Measurements from ENCODE around the gene GPRASP3.
"Not testable (repeated sequence)": the region's sequence is repeated elsewhere in the genome, so short reads cannot be mapped to it uniquely, and the experiment has no call there.

GPRASP3 gene

GRCh38 chrX:102712216-102712966, 8.2 kb upstream of the GPRASP3 start, which contains the start of gene GPRASP2:
TSS of gene GPRASP2 (plus strand) at chrX:102712448. CDS start at chrX:102714870, 2,422 bp downstream.
- Histone ChIP-seq H3K36me3 (ENCODE audit: control insufficient read depth in 5 of 5, insufficient read depth in 5 of 5, low read length in 5 of 5) (no peaks in the 10 kb centered on the region), H3K4me1 (ENCODE audit: control insufficient read depth in 5 of 5, insufficient read depth in 5 of 5, low read length in 5 of 5) (peaks cover 0 to 10% (median 0%) of the 10 kb centered on the region in 5 donors), H3K9ac (ENCODE audit: low read length in 5 of 5) (peak within 1 kb of the TSS in 4 of 5 donors; percentile 44 to 77 (median 72)), H3K4me3 (ENCODE audit: low read depth in 1 of 5, low read length in 5 of 5) (peak within 1 kb of the TSS; percentile 67 to 87 (median 78)), H3K27me3 (ENCODE audit: control insufficient read depth in 5 of 5, insufficient read depth in 4 of 5, low read length in 5 of 5) (peaks cover 0 to 5% (median 3%) of the 10 kb centered on the region in 5 donors), H3K27ac (ENCODE audit: low read depth, low read length) (peak within 1 kb of the TSS; percentile 74), H3K9me3 (ENCODE audit: control insufficient read depth in 5 of 5, low read length in 5 of 5) (no peaks in the 10 kb centered on the region)

- Histone ChIP-seq H3K9ac (ENCODE audit: low read length in 5 of 5) (peak overlapping the region in 4 of 5 donors; percentile 44 to 77 (median 72)), H3K36me3 (ENCODE audit: control insufficient read depth in 5 of 5, insufficient read depth in 5 of 5, low read length in 5 of 5) (no peaks in the 10 kb centered on the region), H3K4me1 (ENCODE audit: control insufficient read depth in 5 of 5, insufficient read depth in 5 of 5, low read length in 5 of 5) (peaks cover 0 to 10% (median 0%) of the 10 kb centered on the region in 5 donors), H3K27me3 (ENCODE audit: control insufficient read depth in 5 of 5, insufficient read depth in 4 of 5, low read length in 5 of 5) (peaks cover 0 to 5% (median 3%) of the 10 kb centered on the region in 5 donors), H3K27ac (ENCODE audit: low read depth, low read length) (peak overlapping the region; percentile 74), H3K9me3 (ENCODE audit: control insufficient read depth in 5 of 5, low read length in 5 of 5) (no peaks in the 10 kb centered on the region), H3K4me3 (ENCODE audit: low read depth in 1 of 5, low read length in 5 of 5) (peak overlapping the region; percentile 67 to 87 (median 78))
Observed at GRCh38 chrX:102712981-102713625, 7.4 kb upstream of the GPRASP3 start.

GRCh38 chrX:102714994-102715393, 5.5 kb upstream of the GPRASP3 start:
- H3K4me1 ChIP-seq (ENCODE audit: control insufficient read depth in 5 of 5, insufficient read depth in 5 of 5, low read length in 5 of 5): peaks cover 0 to 10% (median 0%) of the 10 kb centered on the region in 5 donors
- no peak overlapping the region for H3K9ac ChIP-seq (ENCODE audit: low read length in 5 of 5)
- peaks cover 0 to 4% (median 2%) of the 10 kb centered on the region in 5 donors for H3K27me3 ChIP-seq (ENCODE audit: control insufficient read depth in 5 of 5, insufficient read depth in 4 of 5, low read length in 5 of 5)
- H3K27ac ChIP-seq (ENCODE audit: low read depth, low read length): no peak overlapping the region
- H3K4me3 ChIP-seq (ENCODE audit: low read depth in 1 of 5, low read length in 5 of 5): no peak overlapping the region
- no peaks in the 10 kb centered on the region for H3K36me3 ChIP-seq (ENCODE audit: control insufficient read depth in 5 of 5, insufficient read depth in 5 of 5, low read length in 5 of 5)
- no peaks in the 10 kb centered on the region for H3K9me3 ChIP-seq (ENCODE audit: control insufficient read depth in 5 of 5, low read length in 5 of 5)

GRCh38 chrX:102715967-102716366, 4.6 kb upstream of the GPRASP3 start:
- Histone ChIP-seq H3K27me3 (ENCODE audit: control insufficient read depth in 5 of 5, insufficient read depth in 4 of 5, low read length in 5 of 5) (peaks cover 0 to 10% (median 3%) of the 10 kb centered on the region in 5 donors), H3K4me1 (ENCODE audit: control insufficient read depth in 5 of 5, insufficient read depth in 5 of 5, low read length in 5 of 5) (peaks cover 0 to 10% (median 2%) of the 10 kb centered on the region in 5 donors), H3K4me3 (ENCODE audit: low read depth in 1 of 5, low read length in 5 of 5) (no peak overlapping the region), H3K27ac (ENCODE audit: low read depth, low read length) (no peak overlapping the region), H3K9me3 (ENCODE audit: control insufficient read depth in 5 of 5, low read length in 5 of 5) (no peaks in the 10 kb centered on the region), H3K9ac (ENCODE audit: low read length in 5 of 5) (no peak overlapping the region), H3K36me3 (ENCODE audit: control insufficient read depth in 5 of 5, insufficient read depth in 5 of 5, low read length in 5 of 5) (no peaks in the 10 kb centered on the region)

- H3K36me3 ChIP-seq (ENCODE audit: control insufficient read depth in 5 of 5, insufficient read depth in 5 of 5, low read length in 5 of 5); H3K9me3 ChIP-seq (ENCODE audit: control insufficient read depth in 5 of 5, low read length in 5 of 5); H3K27me3 ChIP-seq (ENCODE audit: control insufficient read depth in 5 of 5, insufficient read depth in 4 of 5, low read length in 5 of 5); H3K27ac ChIP-seq (ENCODE audit: low read depth, low read length); H3K4me1 ChIP-seq (ENCODE audit: control insufficient read depth in 5 of 5, insufficient read depth in 5 of 5, low read length in 5 of 5): not testable (repeated sequence)
- peak overlapping the region; percentile 62 to 82 (median 72) for H3K4me3 ChIP-seq (ENCODE audit: low read depth in 1 of 5, low read length in 5 of 5)
- peak overlapping the region in 3 of 5 donors; percentile 52 to 71 (median 60) for H3K9ac ChIP-seq (ENCODE audit: low read length in 5 of 5)
Observed at GRCh38 chrX:102721169-102721506, 595 bp downstream of the GPRASP3 start.

- H3K27ac ChIP-seq (ENCODE audit: low read depth, low read length): no peak overlapping the region
- H3K9ac ChIP-seq (ENCODE audit: low read length in 5 of 5): no peak overlapping the region
- no peaks in the 10 kb centered on the region for H3K36me3 ChIP-seq (ENCODE audit: control insufficient read depth in 5 of 5, insufficient read depth in 5 of 5, low read length in 5 of 5)
- no peaks in the 10 kb centered on the region for H3K9me3 ChIP-seq (ENCODE audit: control insufficient read depth in 5 of 5, low read length in 5 of 5)
- peaks cover 0 to 5% (median 0%) of the 10 kb centered on the region in 5 donors for H3K4me1 ChIP-seq (ENCODE audit: control insufficient read depth in 5 of 5, insufficient read depth in 5 of 5, low read length in 5 of 5)
- peaks cover 0 to 8% (median 3%) of the 10 kb centered on the region in 5 donors for H3K27me3 ChIP-seq (ENCODE audit: control insufficient read depth in 5 of 5, insufficient read depth in 4 of 5, low read length in 5 of 5)
- no peak overlapping the region for H3K4me3 ChIP-seq (ENCODE audit: low read depth in 1 of 5, low read length in 5 of 5)
Observed at GRCh38 chrX:102723456-102723855, 2.9 kb downstream of the GPRASP3 start.

GRCh38 chrX:102727761-102728160, 7.2 kb downstream of the GPRASP3 start:
- Histone ChIP-seq H3K4me3 (ENCODE audit: low read depth in 1 of 5, low read length in 5 of 5) (no peak overlapping the region), H3K4me1 (ENCODE audit: control insufficient read depth in 5 of 5, insufficient read depth in 5 of 5, low read length in 5 of 5) (no peaks in the 10 kb centered on the region), H3K27me3 (ENCODE audit: control insufficient read depth in 5 of 5, insufficient read depth in 4 of 5, low read length in 5 of 5) (peaks cover 0 to 5% (median 0%) of the 10 kb centered on the region in 5 donors), H3K27ac (ENCODE audit: low read depth, low read length) (no peak overlapping the region), H3K9me3 (ENCODE audit: control insufficient read depth in 5 of 5, low read length in 5 of 5) (no peaks in the 10 kb centered on the region), H3K36me3 (ENCODE audit: control insufficient read depth in 5 of 5, insufficient read depth in 5 of 5, low read length in 5 of 5) (no peaks in the 10 kb centered on the region), H3K9ac (ENCODE audit: low read length in 5 of 5) (no peak overlapping the region)

GRCh38 chrX:102728646-102729045, 8.1 kb downstream of the GPRASP3 start:
- H3K9me3 ChIP-seq (ENCODE audit: control insufficient read depth in 5 of 5, low read length in 5 of 5): no peaks in the 10 kb centered on the region
- no peaks in the 10 kb centered on the region for H3K36me3 ChIP-seq (ENCODE audit: control insufficient read depth in 5 of 5, insufficient read depth in 5 of 5, low read length in 5 of 5)

GRCh38 chrX:102739657-102740056, 19.1 kb downstream of the GPRASP3 start:
- Histone ChIP-seq H3K27me3 (ENCODE audit: control insufficient read depth in 5 of 5, insufficient read depth in 4 of 5, low read length in 5 of 5) (peaks cover 0 to 14% (median 0%) of the 10 kb centered on the region in 5 donors), H3K4me3 (ENCODE audit: low read depth in 1 of 5, low read length in 5 of 5) (no peak overlapping the region), H3K4me1 (ENCODE audit: control insufficient read depth in 5 of 5, insufficient read depth in 5 of 5, low read length in 5 of 5) (no peaks in the 10 kb centered on the region)

More at GRCh38 chrX:102728646-102729045, 8.1 kb downstream of the GPRASP3 start:
- Histone ChIP-seq H3K4me1 (ENCODE audit: control insufficient read depth in 5 of 5, insufficient read depth in 5 of 5, low read length in 5 of 5) (no peaks in the 10 kb centered on the region), H3K9ac (ENCODE audit: low read length in 5 of 5) (no peak overlapping the region), H3K4me3 (ENCODE audit: low read depth in 1 of 5, low read length in 5 of 5) (no peak overlapping the region), H3K27me3 (ENCODE audit: control insufficient read depth in 5 of 5, insufficient read depth in 4 of 5, low read length in 5 of 5) (peaks cover 0 to 5% (median 0%) of the 10 kb centered on the region in 5 donors), H3K27ac (ENCODE audit: low read depth, low read length) (no peak overlapping the region)

GRCh38 chrX:102744307-102744706, 23.8 kb downstream of the GPRASP3 start:
- Histone ChIP-seq H3K27ac (ENCODE audit: low read depth, low read length) (no peak overlapping the region), H3K9ac (ENCODE audit: low read length in 5 of 5) (no peak overlapping the region), H3K4me1 (ENCODE audit: control insufficient read depth in 5 of 5, insufficient read depth in 5 of 5, low read length in 5 of 5) (peaks cover 0 to 9% (median 4%) of the 10 kb centered on the region in 5 donors), H3K36me3 (ENCODE audit: control insufficient read depth in 5 of 5, insufficient read depth in 5 of 5, low read length in 5 of 5) (no peaks in the 10 kb centered on the region), H3K27me3 (ENCODE audit: control insufficient read depth in 5 of 5, insufficient read depth in 4 of 5, low read length in 5 of 5) (peaks cover 0 to 15% (median 1%) of the 10 kb centered on the region in 5 donors), H3K9me3 (ENCODE audit: control insufficient read depth in 5 of 5, low read length in 5 of 5) (no peaks in the 10 kb centered on the region), H3K4me3 (ENCODE audit: low read depth in 1 of 5, low read length in 5 of 5) (no peak overlapping the region)

More at GRCh38 chrX:102739657-102740056, 19.1 kb downstream of the GPRASP3 start:
- Histone ChIP-seq H3K36me3 (ENCODE audit: control insufficient read depth in 5 of 5, insufficient read depth in 5 of 5, low read length in 5 of 5) (no peaks in the 10 kb centered on the region), H3K9ac (ENCODE audit: low read length in 5 of 5) (no peak overlapping the region), H3K27ac (ENCODE audit: low read depth, low read length) (no peak overlapping the region), H3K9me3 (ENCODE audit: control insufficient read depth in 5 of 5, low read length in 5 of 5) (no peaks in the 10 kb centered on the region)
